BLaER1 treated with 17β-estradiol and CSF1 and Interleukin-3, amounts not matched to agents 10 nM and 100 nM (cell line): Measurements from ENCODE around the gene CYP4F3.

Source experiments
- H3K27ac ChIP-seq, 11 experiments: shearing (Covaris generic); formaldehyde crosslinking; 2 replicates each; pipeline ENCODE4 v1.8.1; 2022
- H3K27me3 ChIP-seq, 11 experiments: shearing (Covaris generic); formaldehyde crosslinking; 2 replicates each; pipeline ENCODE4 v1.8.1; 2022
- H3K36me3 ChIP-seq, 11 experiments: shearing (Covaris generic); formaldehyde crosslinking; 2 replicates each; pipeline ENCODE4 v1.8.1; 2022
- H3K4me1 ChIP-seq, 10 experiments: shearing (Covaris generic); formaldehyde crosslinking; 2 replicates each; pipeline ENCODE4 v1.8.1; 2022
- H3K4me2 ChIP-seq, 11 experiments: shearing (Covaris generic); formaldehyde crosslinking; 2 replicates each; pipeline ENCODE4 v1.8.1; 2022
- H3K4me3 ChIP-seq, 10 experiments: shearing (Covaris generic); formaldehyde crosslinking; 2 replicates each; pipeline ENCODE4 v1.8.1; 2022
- H3K9ac ChIP-seq, 11 experiments: shearing (Covaris generic); formaldehyde crosslinking; 2 replicates each; pipeline ENCODE4 v1.8.1; 2022
- H3K9me3 ChIP-seq, 11 experiments: shearing (Covaris generic); formaldehyde crosslinking; replicated peaks in 1 of 11; 2 replicates each; pipeline ENCODE4 v1.8.1; 2022
- H4K20me1 ChIP-seq, 11 experiments: shearing (Covaris generic); formaldehyde crosslinking; 2 replicates each; pipeline ENCODE4 v1.8.1; 2022
- Cebpa-rat ChIP-seq, 11 experiments: shearing (Covaris generic); IDR thresholded peaks; 2 replicates each; pipeline ENCODE4 v1.8.1; 2022

CYP4F3 gene

DNA sequence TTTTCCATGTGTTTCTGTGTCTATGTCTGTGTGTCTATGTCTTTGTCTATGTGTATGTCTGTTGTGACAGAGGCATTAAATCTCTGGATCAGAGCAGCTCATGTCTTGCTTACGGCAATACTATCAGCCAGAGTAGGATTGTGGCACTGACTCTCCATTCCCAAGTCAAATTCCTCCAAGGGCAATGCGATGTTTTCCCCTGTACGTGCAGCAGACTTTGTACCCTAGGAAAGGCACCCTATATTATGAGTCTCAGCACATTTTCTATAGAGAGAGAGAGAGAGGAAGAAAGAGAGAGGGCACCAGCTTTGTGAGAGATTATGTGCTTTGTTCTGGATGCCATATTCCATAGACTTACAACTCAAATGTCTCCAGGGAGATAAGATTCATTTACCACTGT is 11.1 kb downstream of the CYP4F3 start:
- Histone ChIP-seq H3K9ac (no peak overlapping the region), H3K9me3 (no peaks in the 10 kb centered on the region), H3K36me3 (no peaks in the 10 kb centered on the region), H3K27ac (no peak overlapping the region), H3K4me3 (no peak overlapping the region), H3K27me3 (no peaks in the 10 kb centered on the region), H4K20me1 (no peaks in the 10 kb centered on the region), H3K4me1 (no peaks in the 10 kb centered on the region), H3K4me2 (no peak overlapping the region)
- no peak for TF ChIP-seq Cebpa-rat (IDR thresholded peaks at IDR 0.05)

DNA sequence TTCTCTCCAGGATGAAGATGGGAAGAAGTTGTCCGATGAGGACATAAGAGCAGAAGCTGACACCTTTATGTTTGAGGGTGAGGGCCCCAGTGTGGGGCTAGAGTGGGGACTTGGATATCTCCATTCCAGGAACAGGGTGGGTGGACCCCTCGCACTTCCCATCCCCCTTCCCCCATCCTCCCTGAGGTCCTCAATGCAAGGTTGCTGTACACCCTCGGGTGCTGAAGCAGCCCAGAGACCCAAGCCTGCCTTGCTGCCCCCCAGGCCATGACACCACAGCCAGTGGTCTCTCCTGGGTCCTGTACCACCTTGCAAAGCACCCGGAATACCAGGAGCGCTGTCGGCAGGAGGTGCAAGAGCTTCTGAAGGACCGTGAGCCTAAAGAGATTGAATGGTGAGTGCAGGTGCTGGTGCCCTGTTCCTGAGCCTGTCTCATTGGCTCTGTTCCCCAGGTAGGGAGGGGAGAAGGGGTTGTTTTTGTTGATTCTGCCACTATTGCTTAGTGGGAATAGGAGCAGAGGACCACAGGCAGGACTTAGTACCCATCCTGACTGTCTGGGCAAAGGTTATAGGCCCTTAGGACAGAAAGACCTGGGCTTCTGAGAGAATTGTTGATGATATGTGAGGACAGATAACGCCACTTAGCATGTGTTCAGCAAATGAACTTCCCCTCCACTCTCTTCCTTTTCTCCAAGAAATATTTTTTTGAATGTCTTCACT is 12.0 kb downstream of the CYP4F3 start:
- H3K9me3 ChIP-seq, result no peaks in the 10 kb centered on the region
- H3K9ac ChIP-seq, result no peak overlapping the region
- H3K36me3 ChIP-seq, result no peaks in the 10 kb centered on the region
- no peaks in the 10 kb centered on the region for H3K27me3 ChIP-seq
- no peak overlapping the region for H3K4me2 ChIP-seq
- H3K4me1 ChIP-seq, result no peaks in the 10 kb centered on the region
- TF ChIP-seq Cebpa-rat (IDR thresholded peaks at IDR 0.05), result no peak
- no peaks in the 10 kb centered on the region for H4K20me1 ChIP-seq
- H3K27ac ChIP-seq, result no peak overlapping the region
- no peak overlapping the region for H3K4me3 ChIP-seq

DNA sequence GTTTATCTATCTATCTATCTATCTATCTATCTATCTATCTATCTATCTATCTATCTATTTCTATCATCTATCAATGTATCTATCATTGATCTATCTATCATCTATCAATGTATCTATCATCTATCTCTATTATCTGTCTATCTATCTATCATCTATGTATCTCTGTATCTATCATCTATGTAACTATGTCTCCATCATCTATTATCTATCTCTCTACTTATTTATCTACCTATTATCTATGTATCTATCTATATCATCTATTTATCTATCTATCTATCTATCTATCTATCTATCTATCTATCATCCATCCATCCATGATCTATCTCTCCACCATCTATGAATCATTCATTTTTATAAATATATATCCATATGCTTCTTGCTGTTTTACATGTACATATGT is 15.8 kb downstream of the CYP4F3 start:
- Histone ChIP-seq H3K4me2 (no peak overlapping the region), H3K36me3 (no peaks in the 10 kb centered on the region), H3K27me3 (no peaks in the 10 kb centered on the region), H3K27ac (no peak overlapping the region), H3K9me3 (no peaks in the 10 kb centered on the region), H3K4me1 (no peaks in the 10 kb centered on the region), H3K4me3 (no peak overlapping the region), H4K20me1 (no peaks in the 10 kb centered on the region), H3K9ac (no peak overlapping the region)
- TF ChIP-seq Cebpa-rat (IDR thresholded peaks at IDR 0.05), result no peak

DNA sequence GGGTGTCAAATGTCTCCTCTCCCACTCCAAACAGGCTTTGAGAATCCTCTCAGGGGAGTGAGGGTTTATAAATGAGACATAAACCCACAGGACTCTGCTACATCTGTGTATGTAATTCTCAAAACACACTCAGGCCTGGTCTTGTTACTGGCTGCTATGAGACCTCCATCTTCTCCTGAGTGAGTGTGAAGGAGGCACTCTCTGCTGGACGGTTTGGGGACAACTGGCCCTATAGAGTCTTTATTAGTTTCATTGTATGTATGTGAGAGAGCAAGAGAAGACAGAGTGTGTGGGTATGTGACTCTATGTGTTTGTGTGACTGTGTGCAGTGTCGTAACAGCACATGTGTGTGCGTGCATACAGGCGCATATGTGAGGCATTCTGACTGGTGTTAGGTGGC is 22.6 kb downstream of the CYP4F3 start:
- Histone ChIP-seq H3K27me3 (no peaks in the 10 kb centered on the region), H3K9ac (no peak overlapping the region), H3K9me3 (no peaks in the 10 kb centered on the region; a peak in 1 of 22 replicates), H3K4me1 (peaks cover 0 to 12% (median 0%) of the 10 kb centered on the region in 10 experiments; a peak in 7 of 20 replicates), H3K4me2 (no peak overlapping the region), H3K36me3 (no peaks in the 10 kb centered on the region), H4K20me1 (no peaks in the 10 kb centered on the region), H3K27ac (no peak overlapping the region), H3K4me3 (no peak overlapping the region)
- TF ChIP-seq Cebpa-rat (IDR thresholded peaks at IDR 0.05), result no peak

DNA sequence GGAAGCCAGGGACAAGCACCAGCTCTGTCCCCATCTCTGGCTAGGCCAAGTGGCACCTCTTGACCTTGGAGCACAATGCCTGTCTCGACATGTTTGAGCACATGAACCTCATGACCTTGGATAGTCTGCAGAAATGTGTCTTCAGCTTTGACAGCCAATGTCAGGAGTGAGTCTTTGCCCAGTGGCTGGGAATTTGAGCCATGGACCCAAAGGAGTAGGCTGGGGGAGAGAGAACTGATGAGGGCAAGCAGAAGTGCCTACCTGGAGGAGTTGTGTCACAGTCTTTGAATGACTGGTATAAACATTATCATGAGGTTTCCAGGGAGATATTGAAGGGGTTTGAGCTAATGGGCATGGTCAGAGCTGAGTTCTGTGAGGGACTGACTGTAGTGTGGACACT is 25.5 kb downstream of the CYP4F3 start:
- Histone ChIP-seq H3K4me2 (peak overlapping the region in 3 of 11 experiments; percentile 24 to 57 (median 56); a peak in 5 of 22 replicates), H3K27ac (no peak overlapping the region), H4K20me1 (no peaks in the 10 kb centered on the region), H3K27me3 (no peaks in the 10 kb centered on the region), H3K9me3 (no peaks in the 10 kb centered on the region; a peak in 1 of 22 replicates), H3K4me1 (peaks cover 0 to 27% (median 0%) of the 10 kb centered on the region in 10 experiments; a peak in 7 of 20 replicates), H3K4me3 (no peak overlapping the region), H3K9ac (no peak overlapping the region), H3K36me3 (no peaks in the 10 kb centered on the region)
- TF ChIP-seq Cebpa-rat (IDR thresholded peaks at IDR 0.05), result no peak

DNA sequence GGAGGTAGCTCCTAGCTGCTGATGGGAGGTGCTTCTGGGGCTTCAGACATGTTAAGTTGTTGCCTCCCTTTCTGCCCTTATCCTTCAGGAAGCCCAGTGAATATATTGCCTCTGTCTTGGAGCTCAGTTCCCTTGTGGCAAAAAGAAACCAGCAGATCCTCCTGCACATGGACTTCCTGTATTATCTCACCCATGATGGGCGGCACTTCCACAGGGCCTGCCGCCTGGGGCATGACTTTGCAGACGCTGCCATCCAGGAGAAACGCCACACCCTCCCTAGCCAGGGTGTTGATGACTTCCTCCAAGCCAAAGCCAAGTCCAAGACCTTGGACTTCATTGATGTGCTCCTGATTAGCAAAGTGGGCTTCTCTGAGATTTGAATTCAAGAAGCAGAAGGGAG is 26.2 kb downstream of the CYP4F3 start:
- H3K27ac ChIP-seq, result no peak overlapping the region
- no peaks in the 10 kb centered on the region for H3K36me3 ChIP-seq
- H3K9me3 ChIP-seq, result no peaks in the 10 kb centered on the region; a peak in 1 of 22 replicates
- peak overlapping the region in 5 of 11 experiments; percentile 6 to 57 (median 24); a peak in 6 of 22 replicates for H3K4me2 ChIP-seq
- no peaks in the 10 kb centered on the region for H3K27me3 ChIP-seq
- no peak overlapping the region for H3K4me3 ChIP-seq
- no peaks in the 10 kb centered on the region for H4K20me1 ChIP-seq
- H3K4me1 ChIP-seq, result peaks cover 0 to 27% (median 0%) of the 10 kb centered on the region in 10 experiments; a peak in 7 of 20 replicates
- no peak for TF ChIP-seq Cebpa-rat (IDR thresholded peaks at IDR 0.05)
- no peak overlapping the region for H3K9ac ChIP-seq

DNA sequence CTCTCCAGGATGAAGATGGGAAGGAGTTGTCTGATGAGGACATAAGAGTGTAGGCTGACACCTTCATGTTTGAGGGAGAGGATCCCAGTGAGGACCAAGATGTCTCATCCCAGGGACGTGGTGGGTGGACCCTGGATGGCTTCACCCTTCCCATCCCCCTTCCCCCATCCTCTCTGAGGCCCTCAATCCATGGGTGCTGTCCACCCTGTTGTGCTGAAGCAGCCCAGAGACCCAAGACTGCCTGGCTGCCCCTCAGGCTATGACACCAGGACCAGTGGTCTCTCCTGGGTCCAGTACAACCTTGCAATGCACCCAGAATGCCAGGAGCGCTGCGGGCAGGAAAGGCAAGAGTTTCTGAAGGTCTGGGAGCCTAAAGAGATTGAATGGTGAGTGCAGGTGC is 28.7 kb downstream of the CYP4F3 start:
- Histone ChIP-seq H3K4me2 (peak overlapping the region in 2 of 11 experiments; percentile 21 to 41; a peak in 3 of 22 replicates), H3K27ac (no peak overlapping the region), H4K20me1 (no peaks in the 10 kb centered on the region), H3K4me1 (peaks cover 0 to 27% (median 0%) of the 10 kb centered on the region in 10 experiments; a peak in 7 of 20 replicates), H3K9me3 (no peaks in the 10 kb centered on the region), H3K27me3 (no peaks in the 10 kb centered on the region), H3K36me3 (no peaks in the 10 kb centered on the region), H3K9ac (no peak overlapping the region), H3K4me3 (no peak overlapping the region)
- TF ChIP-seq Cebpa-rat (IDR thresholded peaks at IDR 0.05), result no peak

DNA sequence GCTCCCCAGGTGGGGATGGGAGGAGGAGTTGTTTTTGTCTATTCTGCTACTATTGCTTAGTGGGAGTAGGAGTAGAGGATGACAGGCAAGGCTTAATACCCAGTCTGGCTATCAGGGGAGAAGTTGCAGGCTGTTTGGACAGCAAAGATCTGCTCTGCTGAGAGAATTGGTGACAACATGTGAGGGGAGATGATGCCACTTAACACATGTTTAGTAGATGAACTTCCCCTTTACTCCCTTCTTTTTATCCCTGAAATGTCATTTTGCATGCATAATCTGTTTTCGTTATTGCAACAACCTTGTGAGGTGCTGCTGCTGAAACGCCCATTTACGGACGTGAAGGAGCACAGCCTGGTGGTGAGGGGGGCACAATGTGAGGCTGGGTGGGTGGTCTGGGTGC is 29.2 kb downstream of the CYP4F3 start:
- no peaks in the 10 kb centered on the region for H3K36me3 ChIP-seq
- no peak overlapping the region for H3K9ac ChIP-seq
- H3K4me3 ChIP-seq, result no peak overlapping the region
- no peak overlapping the region for H3K27ac ChIP-seq
- H3K9me3 ChIP-seq, result no peaks in the 10 kb centered on the region
- H4K20me1 ChIP-seq, result no peaks in the 10 kb centered on the region
- H3K4me1 ChIP-seq, result peaks cover 0 to 27% (median 0%) of the 10 kb centered on the region in 10 experiments; a peak in 7 of 20 replicates
- H3K4me2 ChIP-seq, result peak overlapping the region in 2 of 11 experiments; percentile 21 to 41; a peak in 3 of 22 replicates
- H3K27me3 ChIP-seq, result no peaks in the 10 kb centered on the region
- TF ChIP-seq Cebpa-rat (IDR thresholded peaks at IDR 0.05), result no peak

DNA sequence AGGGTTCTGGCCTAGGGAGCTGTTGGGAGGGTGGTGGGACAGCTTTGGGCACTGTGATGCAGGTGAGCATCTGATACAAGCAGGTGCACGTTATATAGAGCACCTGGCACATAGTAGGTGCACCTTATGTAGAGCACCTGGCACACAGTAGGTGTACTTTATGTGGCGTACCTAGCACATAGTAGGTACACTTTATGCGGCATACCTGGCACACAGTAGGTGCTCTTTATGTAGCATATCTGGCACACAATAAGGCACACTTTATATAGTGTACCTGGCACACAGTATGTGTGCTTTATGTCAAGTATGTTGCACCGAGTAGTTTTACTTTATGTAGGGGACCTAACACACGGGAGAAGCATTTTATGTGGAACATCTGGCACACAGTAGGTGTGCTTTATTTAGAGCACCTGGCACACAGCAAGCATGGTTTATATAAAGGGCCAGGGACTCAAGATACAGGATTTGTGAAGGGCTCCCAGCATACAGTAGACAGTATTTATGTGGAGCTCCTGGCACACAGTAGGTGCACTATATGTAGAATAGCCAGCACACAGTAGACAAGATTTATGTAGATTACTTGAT is 30.6 kb downstream of the CYP4F3 start:
- H3K27ac ChIP-seq, result no peak overlapping the region
- no peak overlapping the region for H3K4me3 ChIP-seq
- peaks cover 0 to 24% (median 0%) of the 10 kb centered on the region in 10 experiments; a peak in 7 of 20 replicates for H3K4me1 ChIP-seq
- no peak for TF ChIP-seq Cebpa-rat (IDR thresholded peaks at IDR 0.05)
- H3K9ac ChIP-seq, result no peak overlapping the region
- H3K36me3 ChIP-seq, result no peaks in the 10 kb centered on the region
- H4K20me1 ChIP-seq, result no peaks in the 10 kb centered on the region
- no peaks in the 10 kb centered on the region for H3K27me3 ChIP-seq
- no peak overlapping the region for H3K4me2 ChIP-seq
- H3K9me3 ChIP-seq, result no peaks in the 10 kb centered on the region
